NCI-H345 (cell line): ENCODE measurements around the gene USP20.
A peak's percentile ranks its signal among the peaks of the same experiment; 100 is the strongest.

Experiments
- DNase-seq: peaks from one replicate; lab custom pipeline; 2025; lab: John Stamatoyannopoulos, UW

Gene USP20

GRCh38 chr9:129875687-129876395 is 40.6 kb downstream of the USP20 start:
- DNase-seq, result no peak

- DNase-seq, result no peak
These were observed 41.6 kb downstream of the USP20 start for GRCh38 chr9:129876815-129877214.

- DNase-seq, result no peak
These were observed 43.0 kb downstream of the USP20 start for GRCh38 chr9:129878291-129878690.

- DNase-seq, result no peak
These were observed 43.9 kb downstream of the USP20 start for GRCh38 chr9:129879103-129879699.

- no peak for DNase-seq
These were observed 44.9 kb downstream of the USP20 start for GRCh38 chr9:129879991-129880653.

- DNase-seq, result no peak
These were observed 45.6 kb downstream of the USP20 start for GRCh38 chr9:129880654-129881546.

- DNase-seq, result no peak
These were observed 46.5 kb downstream of the USP20 start for GRCh38 chr9:129881547-129882324.

- peak; percentile 92 for DNase-seq
These were observed 49.2 kb downstream of the USP20 start for GRCh38 chr9:129884220-129885017.

- peak; percentile 51 for DNase-seq
These were observed 49.9 kb downstream of the USP20 start for GRCh38 chr9:129885018-129885669.

- DNase-seq, result peak; percentile 84
These were observed 50.4 kb downstream of the USP20 start for GRCh38 chr9:129885670-129886106.

GRCh38 chr9:129886226-129887174 is 51.2 kb downstream of the USP20 start:
- DNase-seq, result no peak

GRCh38 chr9:129887334-129888292 is 52.4 kb downstream of the USP20 start:
- no peak for DNase-seq

- DNase-seq, result no peak
These were observed 53.2 kb downstream of the USP20 start for GRCh38 chr9:129888293-129889121.

GRCh38 chr9:129889122-129889940 is 54.1 kb downstream of the USP20 start:
- DNase-seq, result no peak

- DNase-seq, result no peak
These were observed 54.9 kb downstream of the USP20 start for GRCh38 chr9:129889941-129890717.
